ENCODE data around the gene TMEM240. TPM values are rescaled to one million over a fixed set of nuclear protein-coding genes. Genes with fewer than 3 reads are reported as not detected.
A peak's percentile ranks its signal among the peaks of the same experiment; 100 is the strongest.

Gene TMEM240
- under 1 TPM in 1 of 2 experiments, not detected in 1; 0.28 TPM for total RNA-seq

DNA sequence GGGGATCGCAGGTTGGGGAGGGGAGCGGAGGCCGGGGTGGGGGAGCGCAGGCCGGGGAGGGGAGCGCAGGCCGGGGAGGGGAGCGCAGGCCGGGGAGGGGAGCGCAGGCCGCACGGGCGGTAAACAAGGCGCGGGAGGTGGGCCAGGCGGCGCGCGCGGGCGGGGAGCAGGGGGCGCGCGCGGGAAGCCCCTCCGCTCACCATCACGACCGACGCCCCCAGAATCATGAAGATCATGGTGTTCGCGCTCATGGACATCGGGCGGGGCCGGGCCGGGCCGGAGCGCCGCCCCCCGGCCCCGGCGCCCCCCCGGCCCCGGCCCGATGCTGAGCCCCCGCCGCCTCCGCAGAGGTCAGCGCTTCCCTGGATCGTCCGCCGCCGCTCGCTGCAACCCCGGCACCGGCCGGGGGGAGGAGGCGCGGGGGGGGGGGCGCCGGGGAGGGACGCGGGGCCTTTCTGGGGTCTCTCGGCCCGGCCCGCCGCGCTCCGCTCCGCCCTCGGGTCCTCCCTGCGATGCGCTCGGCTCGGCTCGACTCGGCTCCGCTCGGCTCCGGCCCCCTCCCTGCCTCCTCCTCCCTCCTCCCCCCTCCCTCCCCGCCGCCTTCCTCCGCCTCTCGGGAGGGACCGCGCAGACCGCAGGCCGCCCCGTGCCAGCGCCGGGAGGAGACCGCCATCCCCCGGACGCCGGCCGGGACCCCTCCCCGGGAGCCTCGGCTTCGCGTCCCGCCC, at the start of gene TMEM240:
TSS of gene TMEM240 (minus strand) at position 535 of the 728 bp plus-strand sequence. CDS start at position 257, 278 bp downstream.
- Mint-ChIP-seq H3K36me3 (ENCODE audit: low read depth) (peaks cover 2% of the 10 kb centered on the region), H3K9me3 (no peaks in the 10 kb centered on the region), H3K4me3 (no peak within 1 kb of the TSS), H3K27me3 (no peaks in the 10 kb centered on the region), H3K27ac (no peak within 1 kb of the TSS), H3K4me1 (no peaks in the 10 kb centered on the region)
- ChIA-PET POLR2A (no interaction called here), CTCF (no interaction called here)
- DNase-seq = peak; percentile 49

DNA sequence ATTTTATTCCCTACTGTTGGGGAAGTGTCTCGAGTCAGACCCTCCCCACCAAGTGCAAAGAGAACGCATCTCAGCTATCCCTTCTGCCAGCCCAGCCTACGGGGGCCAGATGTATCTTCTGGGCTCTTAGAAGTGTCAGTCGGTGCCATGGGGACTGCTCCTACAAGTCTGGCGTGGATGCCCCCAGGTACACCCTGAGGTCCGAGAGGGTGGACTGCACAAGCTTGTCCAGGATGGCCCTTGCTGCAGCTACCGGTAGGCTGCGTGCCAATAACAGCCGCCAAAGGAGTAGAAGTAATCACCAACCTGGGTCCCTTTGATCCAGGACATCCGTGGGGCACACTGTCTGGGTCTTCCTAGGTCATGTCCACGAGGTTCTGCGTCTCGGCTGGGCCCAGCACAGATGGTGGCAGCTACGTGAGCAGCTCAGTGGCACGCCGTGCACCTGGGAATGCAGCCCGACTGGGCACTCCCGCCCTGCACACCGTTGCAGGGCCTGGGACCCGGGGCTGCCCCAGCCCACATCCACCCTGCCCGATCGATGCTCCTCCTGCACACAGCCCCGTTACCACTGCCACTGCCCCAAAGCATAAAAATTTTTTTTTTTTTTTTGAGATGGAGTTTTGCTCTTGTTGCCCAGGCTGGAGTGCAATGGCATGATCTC, 43.1 kb upstream of the TMEM240 start:
- no peaks in the 10 kb centered on the region for H3K9me3 Mint-ChIP-seq
- CTCF ChIA-PET = interaction anchor here (0.7 to 1.1 kb wide), 2 partner anchors 11 to 37 kb away, joined by 3 read pairs; no protein-coding TSS in a partner anchor

DNA sequence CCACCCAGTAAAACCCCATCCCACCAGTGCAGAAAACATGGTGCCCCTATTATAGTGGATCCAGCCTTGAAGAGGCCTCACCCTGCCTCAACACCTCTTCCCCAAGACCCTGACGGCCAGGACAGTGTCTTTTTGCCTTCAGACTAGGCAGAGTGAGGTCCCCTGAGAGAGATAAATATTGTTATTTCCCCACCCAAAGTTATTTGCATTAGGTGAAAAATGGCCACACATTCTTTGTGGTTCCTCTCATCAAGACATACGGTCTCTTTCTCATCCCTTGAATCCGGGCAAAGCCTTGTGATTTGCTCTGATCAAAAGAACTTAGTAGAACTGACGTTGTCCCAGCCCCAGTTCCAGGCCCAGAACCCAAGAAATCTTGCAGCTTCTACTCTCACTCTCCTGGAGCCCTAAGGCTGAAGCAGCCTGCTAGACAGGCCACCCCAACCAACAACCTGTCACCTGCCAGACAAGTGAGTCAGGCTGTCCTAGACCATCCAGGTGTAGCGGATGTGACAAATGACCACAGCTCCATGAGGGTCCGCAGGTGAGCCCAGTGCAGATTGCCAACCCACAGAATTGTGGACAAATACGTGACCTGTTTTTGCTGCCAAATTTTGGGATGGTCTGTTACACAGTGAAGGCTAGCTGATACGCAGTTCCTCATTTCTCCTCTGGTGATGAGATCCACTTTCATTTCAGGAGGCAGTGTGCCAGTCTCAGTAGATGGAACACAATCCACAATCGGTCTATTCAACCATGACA, 42.3 kb upstream of the TMEM240 start:
- H3K4me1 Mint-ChIP-seq = peaks cover 3% of the 10 kb centered on the region
- ChIA-PET CTCF (interaction anchor here (1.1 kb wide), 1 partner anchor 10 kb away, joined by 3 read pairs; no protein-coding TSS in a partner anchor), POLR2A (no interaction called here)
- H3K4me3 Mint-ChIP-seq = no peak overlapping the region
- H3K27me3 Mint-ChIP-seq = peaks cover 14% of the 10 kb centered on the region
- H3K36me3 Mint-ChIP-seq (ENCODE audit: low read depth) = no peaks in the 10 kb centered on the region
- H3K27ac Mint-ChIP-seq = no peak overlapping the region
- H3K9me3 Mint-ChIP-seq = no peaks in the 10 kb centered on the region
- DNase-seq = no peak

More for the DNA sequence above, 43.1 kb upstream of the TMEM240 start:
- Mint-ChIP-seq H3K27me3 (peaks cover 15% of the 10 kb centered on the region), H3K4me1 (peaks cover 3% of the 10 kb centered on the region), H3K4me3 (no peak overlapping the region), H3K27ac (no peak overlapping the region), H3K36me3 (ENCODE audit: low read depth) (no peaks in the 10 kb centered on the region)
- POLR2A ChIA-PET = no interaction called here
- DNase-seq = no peak

DNA sequence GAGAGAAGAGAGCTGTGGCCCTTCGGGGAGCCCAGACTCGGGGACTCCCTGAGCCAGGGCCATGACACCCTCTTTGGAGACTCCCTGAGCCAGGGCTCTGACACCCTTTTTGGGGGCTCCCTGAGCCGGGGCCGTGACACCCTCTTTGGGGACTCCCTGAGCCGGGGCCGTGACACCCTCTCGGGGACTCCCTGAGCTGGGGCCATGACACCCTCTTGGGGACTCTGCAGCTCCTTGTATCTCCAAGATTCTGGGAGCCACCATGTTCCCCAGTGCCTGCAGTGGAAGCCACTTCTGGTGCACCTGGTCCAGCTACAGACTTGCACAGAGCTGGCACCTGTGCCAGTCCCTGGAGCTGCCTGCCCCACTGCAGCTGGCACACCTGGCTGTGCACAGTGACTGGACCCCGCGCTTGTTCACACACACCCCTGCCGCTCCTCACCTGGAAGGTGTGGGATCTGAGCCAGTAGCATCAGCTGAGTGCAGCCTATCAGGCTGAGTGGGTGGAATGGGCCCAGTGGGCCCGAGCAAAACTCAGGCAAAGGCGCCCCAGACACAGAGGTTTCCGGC, 38.0 kb upstream of the TMEM240 start:
- CTCF ChIA-PET = no interaction called here
- no peak overlapping the region for H3K27ac Mint-ChIP-seq
- no peaks in the 10 kb centered on the region for H3K9me3 Mint-ChIP-seq
- POLR2A ChIA-PET = interaction anchor here (1.0 to 1.5 kb wide), 2 partner anchors 10 to 36 kb away, joined by 4 to 6 read pairs; no protein-coding TSS in a partner anchor
- no peak for DNase-seq
- no peak overlapping the region for H3K4me3 Mint-ChIP-seq
- H3K27me3 Mint-ChIP-seq = peaks cover 12% of the 10 kb centered on the region
- peaks cover 16% of the 10 kb centered on the region for H3K4me1 Mint-ChIP-seq
- peaks cover 8% of the 10 kb centered on the region for H3K36me3 Mint-ChIP-seq (ENCODE audit: low read depth)

DNA sequence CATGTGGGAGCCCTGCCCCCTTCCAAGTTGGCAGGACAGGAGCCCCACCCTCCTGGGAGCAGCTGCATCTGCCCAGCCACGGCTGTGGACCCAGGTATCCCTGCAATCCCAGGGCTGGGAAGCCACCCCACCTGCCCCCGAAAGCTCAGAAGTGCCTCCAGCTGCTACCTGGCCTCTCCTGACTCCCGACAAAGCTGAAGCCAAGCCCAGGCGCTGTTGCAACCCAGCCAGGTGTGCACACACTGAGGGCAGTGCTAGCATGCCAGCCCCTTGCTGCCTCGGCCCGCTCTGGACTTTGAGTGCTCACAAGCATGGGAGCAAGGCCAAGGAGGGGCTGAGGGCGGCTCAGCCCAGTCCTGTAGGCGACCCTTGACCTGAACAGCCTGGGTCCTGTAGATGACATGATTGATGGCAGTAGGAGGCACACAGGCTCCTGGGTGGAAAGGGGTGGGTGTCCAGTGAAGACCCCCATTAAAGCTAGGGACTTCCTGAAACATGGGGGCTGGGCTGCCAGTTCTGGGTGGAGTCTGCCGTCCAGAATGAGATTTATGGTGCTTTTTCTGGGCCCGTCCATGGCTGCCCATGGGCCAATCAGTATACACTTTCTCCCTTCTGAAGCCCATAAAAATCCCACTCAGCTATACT, 37.1 kb upstream of the TMEM240 start:
- ChIA-PET POLR2A (interaction anchor here (0.6 to 2.0 kb wide), 5 partner anchors 9 to 171 kb away, joined by 3 to 8 read pairs (median 4); partner anchors contain the start of gene MIB2), CTCF (no interaction called here)
- H3K27ac Mint-ChIP-seq = no peak overlapping the region
- no peak for DNase-seq
- H3K4me3 Mint-ChIP-seq = no peak overlapping the region
- H3K9me3 Mint-ChIP-seq = no peaks in the 10 kb centered on the region
- peaks cover 20% of the 10 kb centered on the region for H3K4me1 Mint-ChIP-seq
- peaks cover 9% of the 10 kb centered on the region for H3K36me3 Mint-ChIP-seq (ENCODE audit: low read depth)
- H3K27me3 Mint-ChIP-seq = peaks cover 12% of the 10 kb centered on the region

DNA sequence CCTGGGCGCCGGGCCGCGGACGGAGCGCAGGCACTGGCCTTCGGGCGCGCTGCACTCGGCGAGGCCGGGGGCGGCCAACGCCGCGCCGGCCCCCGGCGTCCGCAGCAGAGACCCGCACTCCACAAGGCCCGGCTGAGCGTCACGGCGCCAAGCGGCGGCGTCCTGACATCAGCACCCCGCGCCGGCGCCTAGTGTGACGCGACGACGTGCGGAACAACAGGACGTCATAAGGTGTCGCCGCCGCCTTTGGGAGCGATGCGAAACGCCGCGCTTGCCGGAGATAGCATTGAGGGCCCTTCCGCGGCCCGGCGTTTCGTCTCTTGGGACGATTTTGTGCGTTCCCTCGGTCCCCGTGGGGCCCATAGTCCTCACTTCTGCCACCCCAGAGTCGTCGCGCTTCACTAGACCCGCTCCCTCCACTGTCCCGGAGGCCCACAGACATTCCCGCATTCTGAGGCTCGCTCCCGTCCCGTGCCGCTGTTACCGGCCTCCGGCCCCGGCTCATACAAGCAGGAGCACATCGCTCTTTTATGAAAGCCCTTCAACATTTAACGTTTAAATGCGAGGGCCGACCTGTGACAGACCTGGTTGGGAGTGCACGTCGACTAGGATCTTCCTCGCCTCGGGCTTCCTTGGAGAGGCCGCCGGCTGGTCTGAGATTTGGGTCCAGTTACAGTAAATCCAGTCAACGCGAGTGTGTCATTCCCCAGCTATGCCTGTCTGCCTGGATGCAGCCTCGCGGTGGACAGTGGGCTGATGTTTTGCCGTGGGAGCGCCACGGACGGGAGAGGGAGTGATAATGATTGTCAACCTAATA, 34.5 kb upstream of the TMEM240 start, which contains the start of gene SSU72:
TSS of gene SSU72 (minus strand) at position 143 of the 817 bp plus-strand sequence. CDS start 306 bp downstream, outside the sequence.
- H3K27ac Mint-ChIP-seq = peak within 1 kb of the TSS; percentile 97
- POLR2A ChIA-PET = interaction anchor here (1.1 to 2.0 kb wide), 4 partner anchors 29 to 40 kb away, joined by 3 to 8 read pairs (median 6); partner anchors contain the start of gene MIB2
- peaks cover 33% of the 10 kb centered on the region for H3K4me1 Mint-ChIP-seq
- no peaks in the 10 kb centered on the region for H3K27me3 Mint-ChIP-seq
- H3K4me3 Mint-ChIP-seq = peak within 1 kb of the TSS; percentile 94
- CTCF ChIA-PET = interaction anchor here (1.3 kb wide), 1 partner anchor 16 kb away, joined by 4 read pairs; no protein-coding TSS in a partner anchor
- peaks cover 24% of the 10 kb centered on the region for H3K36me3 Mint-ChIP-seq (ENCODE audit: low read depth)
- peak; percentile 94 for DNase-seq
- H3K9me3 Mint-ChIP-seq = no peaks in the 10 kb centered on the region

DNA sequence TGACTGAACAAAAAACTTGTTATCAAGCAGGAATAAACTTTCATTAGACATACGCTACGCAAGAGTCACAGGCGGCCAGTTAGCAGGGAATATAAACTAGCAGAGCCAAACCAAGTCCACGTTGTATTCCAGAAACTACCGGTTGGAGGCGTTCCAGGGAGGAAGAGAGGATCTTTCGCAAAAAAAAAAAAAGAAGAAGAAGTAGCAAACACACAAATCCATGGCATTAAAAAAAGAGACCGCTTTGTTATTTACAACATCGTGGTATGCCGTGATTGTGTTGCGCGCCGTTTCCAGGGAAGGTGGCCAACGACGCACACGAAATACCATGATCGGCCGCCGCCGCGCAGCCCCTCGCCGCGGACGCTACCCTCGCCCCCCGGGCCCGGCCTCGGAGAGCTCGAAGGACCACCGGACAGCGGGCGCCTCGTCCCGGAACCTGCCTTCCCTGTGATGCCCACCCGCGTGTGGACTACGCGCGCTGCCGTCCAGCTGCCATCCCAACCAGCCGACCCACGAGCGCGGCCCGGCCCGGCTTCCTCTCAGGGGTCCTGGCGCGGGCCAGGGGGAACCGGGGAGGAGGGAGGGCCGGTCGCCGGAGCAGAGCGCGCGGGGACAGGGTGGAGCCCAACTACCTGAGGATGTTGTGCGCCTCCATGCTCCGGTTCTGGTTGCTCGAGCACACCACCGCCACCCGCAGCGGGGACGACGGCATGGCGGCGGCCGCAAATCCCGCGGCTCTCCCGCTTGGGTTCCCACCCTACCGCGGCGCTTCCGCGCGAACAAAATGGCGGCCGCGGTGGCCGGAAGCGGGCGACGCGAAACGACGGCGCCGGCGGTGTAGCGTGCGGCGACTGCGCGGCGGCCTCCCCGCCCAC, 33.7 kb upstream of the TMEM240 start:
- H3K9me3 Mint-ChIP-seq = no peaks in the 10 kb centered on the region
- peak; percentile 80 for DNase-seq
- peaks cover 29% of the 10 kb centered on the region for H3K36me3 Mint-ChIP-seq (ENCODE audit: low read depth)
- ChIA-PET POLR2A (interaction anchor here (0.7 to 1.2 kb wide), 3 partner anchors 25 to 41 kb away, joined by 3 to 8 read pairs (median 3); partner anchors contain the start of gene MIB2), CTCF (interaction anchor here (0.7 to 1.3 kb wide), 2 partner anchors 15 to 39 kb away, joined by 3 to 4 read pairs; no protein-coding TSS in a partner anchor)
- no peaks in the 10 kb centered on the region for H3K27me3 Mint-ChIP-seq
- peak overlapping the region; percentile 94 for H3K4me3 Mint-ChIP-seq
- peak overlapping the region; percentile 95 for H3K27ac Mint-ChIP-seq
- peaks cover 40% of the 10 kb centered on the region for H3K4me1 Mint-ChIP-seq

DNA sequence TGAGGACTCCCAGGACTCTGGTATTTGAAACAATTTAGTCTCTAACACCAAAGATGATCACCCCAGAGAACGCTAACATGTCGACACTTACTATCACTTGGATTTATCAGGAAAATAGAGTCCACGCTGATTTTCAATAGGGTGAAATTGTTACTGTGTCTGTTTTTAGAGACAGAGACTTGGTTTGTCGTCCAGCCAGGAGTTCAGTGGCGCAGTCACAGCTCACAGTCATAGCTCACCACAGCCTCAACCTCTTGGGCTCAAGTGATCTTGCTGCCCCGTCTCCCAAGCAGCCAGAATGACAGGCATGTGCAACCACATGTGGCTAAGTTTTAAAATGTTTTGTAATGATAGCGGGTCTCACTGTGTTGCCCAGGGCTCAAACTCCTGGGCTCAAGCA, 28.9 kb upstream of the TMEM240 start:
- Mint-ChIP-seq H3K27me3 (no peaks in the 10 kb centered on the region), H3K9me3 (no peaks in the 10 kb centered on the region), H3K4me1 (peaks cover 39% of the 10 kb centered on the region), H3K4me3 (no peak overlapping the region), H3K36me3 (ENCODE audit: low read depth) (peaks cover 53% of the 10 kb centered on the region), H3K27ac (no peak overlapping the region)
- DNase-seq = no peak
- ChIA-PET CTCF (no interaction called here), POLR2A (interaction anchor here (1.2 to 1.3 kb wide), 2 partner anchors 65 to 108 kb away, joined by 3 read pairs; no protein-coding TSS in a partner anchor)

DNA sequence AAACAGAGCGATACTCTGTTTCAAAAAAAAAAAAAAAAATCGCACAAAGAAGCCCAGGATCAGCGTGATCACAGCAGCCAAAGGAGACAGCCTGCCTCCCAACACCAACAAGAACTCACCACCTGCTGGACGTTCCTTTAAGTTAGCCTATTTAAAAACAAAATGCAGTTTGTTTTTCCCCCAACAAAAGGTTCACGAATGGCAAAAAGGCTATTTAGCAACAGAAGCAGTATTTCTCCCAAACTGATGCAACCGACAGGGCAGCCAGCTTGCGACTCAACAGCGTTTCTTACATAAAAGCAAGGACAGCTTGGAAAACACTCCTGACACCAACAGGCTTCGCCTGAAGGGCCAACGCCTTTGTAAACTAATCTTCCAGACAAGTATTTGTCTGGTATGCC, 27.5 kb upstream of the TMEM240 start:
- Mint-ChIP-seq H3K27ac (no peak overlapping the region), H3K36me3 (ENCODE audit: low read depth) (peaks cover 58% of the 10 kb centered on the region), H3K9me3 (no peaks in the 10 kb centered on the region), H3K27me3 (no peaks in the 10 kb centered on the region), H3K4me1 (peaks cover 33% of the 10 kb centered on the region), H3K4me3 (no peak overlapping the region)
- CTCF ChIA-PET = no interaction called here
- DNase-seq = no peak
- POLR2A ChIA-PET = interaction anchor here (0.7 to 1.3 kb wide), 2 partner anchors 10 to 115 kb away, joined by 3 to 6 read pairs; no protein-coding TSS in a partner anchor

DNA sequence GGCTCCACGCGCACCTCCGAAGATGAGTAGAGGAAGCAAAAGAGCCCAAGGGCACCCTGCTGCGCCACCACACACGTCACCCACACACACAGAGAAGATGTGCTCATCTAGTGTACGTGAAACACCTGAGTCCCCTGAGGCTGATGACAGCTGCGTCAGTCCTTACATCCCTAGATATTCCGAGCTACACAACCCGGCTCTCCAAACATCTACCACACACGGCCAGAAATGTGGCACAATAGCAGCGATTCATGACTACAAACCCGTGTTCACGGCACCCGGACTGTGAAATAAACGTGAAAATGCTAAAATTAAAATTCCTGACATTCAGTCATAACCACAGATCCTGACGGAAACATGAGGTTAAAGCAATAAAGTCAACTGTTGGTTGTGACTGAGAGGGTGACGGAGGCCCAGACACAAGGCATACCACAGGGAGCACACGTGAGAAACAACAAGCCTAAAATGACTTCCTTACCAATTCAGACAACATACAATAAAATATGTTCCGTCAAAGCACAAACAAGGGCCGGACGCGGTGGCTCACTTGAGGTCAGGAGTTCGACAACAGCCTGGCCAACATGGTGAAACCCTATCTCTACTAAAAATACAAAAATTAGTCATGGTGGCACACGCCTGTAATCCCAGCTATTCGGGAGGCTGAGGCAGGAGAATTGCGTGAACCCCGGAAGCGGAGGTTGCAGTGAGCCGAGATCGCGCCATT, 26.9 kb upstream of the TMEM240 start:
- H3K9me3 Mint-ChIP-seq = no peaks in the 10 kb centered on the region
- peaks cover 30% of the 10 kb centered on the region for H3K4me1 Mint-ChIP-seq
- ChIA-PET POLR2A (interaction anchor here (0.7 to 1.3 kb wide), 2 partner anchors 11 to 115 kb away, joined by 3 to 6 read pairs; no protein-coding TSS in a partner anchor), CTCF (no interaction called here)
- H3K27me3 Mint-ChIP-seq = no peaks in the 10 kb centered on the region
- no peak overlapping the region for H3K27ac Mint-ChIP-seq
- no peak for DNase-seq
- peaks cover 63% of the 10 kb centered on the region for H3K36me3 Mint-ChIP-seq (ENCODE audit: low read depth)
- no peak overlapping the region for H3K4me3 Mint-ChIP-seq

All from activated CD4-positive, alpha-beta memory T cell treated with anti-CD3 and anti-CD28 coated beads, Interleukin-2, amount 10 ng/mL, durations not matched to agents 7 days and 5 days (primary cell).